GM19463 (cell line): ENCODE data around the gene EXOC4.

ENCODE experiments used
- ATAC-seq: cut with Tn5 transposase; IDR thresholded peaks from one replicate; pipeline ENCODE4 v1.9.1; 2021; ENCODE audit warnings: mild to moderate bottlenecking, moderate library complexity; ENCODE audit not compliant: unreplicated experiment

The EXOC4 gene

GRCh38 chr7:133693281-133693680, 440.4 kb downstream of the EXOC4 start:
- no peak for ATAC-seq

GRCh38 chr7:133696056-133696455, 443.2 kb downstream of the EXOC4 start:
- no peak for ATAC-seq

- ATAC-seq: no peak
Measured at GRCh38 chr7:133697585-133697984, 444.7 kb downstream of the EXOC4 start.

DNA sequence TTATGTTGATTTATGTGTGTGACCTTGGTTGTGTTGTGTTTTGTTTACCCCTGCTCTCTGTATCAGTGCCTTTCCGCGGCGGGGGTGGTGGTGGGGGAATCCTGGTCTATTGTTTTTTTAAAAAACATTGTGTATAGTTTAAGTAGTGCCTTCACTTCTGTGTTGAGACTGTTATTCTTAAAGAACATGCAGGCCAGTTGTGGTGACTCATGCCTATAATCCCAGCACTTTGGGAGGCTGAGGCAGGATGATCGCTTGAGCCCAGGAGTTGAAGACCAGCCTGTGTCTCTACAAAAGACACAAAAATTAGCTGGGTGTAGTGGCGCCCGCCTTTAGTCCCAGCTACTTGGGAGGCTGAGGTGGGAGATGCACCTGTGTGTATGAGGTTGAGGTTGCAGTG, 445.2 kb downstream of the EXOC4 start:
- ATAC-seq: no peak

DNA sequence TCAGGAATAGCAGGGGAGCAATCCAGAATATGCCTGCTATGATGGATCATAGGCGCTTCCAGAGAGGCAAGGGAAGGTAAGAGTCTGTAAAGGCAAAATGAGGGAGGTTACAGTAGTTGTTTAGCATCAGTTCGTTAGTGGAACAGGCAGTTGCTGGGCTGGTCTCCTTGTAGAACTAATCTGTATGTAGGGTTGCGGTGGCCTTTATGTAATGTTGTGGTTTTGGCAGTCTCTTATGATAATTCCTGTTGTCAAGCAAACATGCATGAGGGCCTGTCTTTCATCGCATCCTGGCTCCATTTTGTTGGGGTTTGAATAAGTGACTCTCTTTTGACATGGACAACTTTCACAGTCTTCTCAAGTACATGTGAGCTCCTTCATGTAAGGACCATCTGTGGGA, 446.5 kb downstream of the EXOC4 start:
- no peak for ATAC-seq

- no peak for ATAC-seq
Measured at GRCh38 chr7:133702078-133702477, 449.2 kb downstream of the EXOC4 start.

GRCh38 chr7:133702960-133703359, 450.1 kb downstream of the EXOC4 start:
- no peak for ATAC-seq

DNA sequence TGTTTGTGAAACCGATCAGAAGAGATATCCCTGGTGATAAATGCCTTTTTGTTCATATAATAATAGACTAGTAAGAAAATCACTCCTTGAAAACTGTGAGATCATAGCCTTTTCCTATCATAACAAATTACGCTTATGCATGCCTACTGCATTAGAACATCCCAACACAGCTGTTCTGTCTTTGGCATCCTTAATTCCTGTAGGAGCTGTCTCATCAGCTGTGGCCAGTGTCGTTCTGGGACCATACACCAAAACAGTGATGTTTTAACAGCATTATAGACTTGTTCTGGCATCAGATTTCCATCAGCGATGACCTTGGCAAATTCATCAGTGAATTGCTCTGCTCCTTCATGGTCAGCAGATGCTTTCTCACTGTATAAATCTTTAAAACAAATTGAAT, 450.7 kb downstream of the EXOC4 start:
- ATAC-seq: no peak

DNA sequence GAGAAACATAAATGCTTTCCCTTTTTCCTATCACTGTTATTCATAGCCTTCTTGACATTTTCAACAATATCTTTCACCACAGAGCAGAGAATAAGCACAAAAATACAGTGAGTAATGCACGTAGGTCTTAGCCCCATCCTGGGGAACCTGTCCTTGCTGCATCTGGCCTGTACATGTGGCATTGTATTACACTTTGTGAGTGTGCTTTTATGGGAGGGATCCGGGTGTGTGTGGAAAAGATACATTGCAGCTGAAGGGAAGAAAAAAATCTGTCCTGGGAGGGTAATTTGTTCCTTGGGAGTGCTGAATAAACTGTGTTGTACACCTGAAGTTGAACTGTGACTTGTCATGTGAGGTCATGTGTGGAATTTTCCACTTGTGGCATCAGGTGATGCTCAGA, 451.6 kb downstream of the EXOC4 start:
- no peak for ATAC-seq

DNA sequence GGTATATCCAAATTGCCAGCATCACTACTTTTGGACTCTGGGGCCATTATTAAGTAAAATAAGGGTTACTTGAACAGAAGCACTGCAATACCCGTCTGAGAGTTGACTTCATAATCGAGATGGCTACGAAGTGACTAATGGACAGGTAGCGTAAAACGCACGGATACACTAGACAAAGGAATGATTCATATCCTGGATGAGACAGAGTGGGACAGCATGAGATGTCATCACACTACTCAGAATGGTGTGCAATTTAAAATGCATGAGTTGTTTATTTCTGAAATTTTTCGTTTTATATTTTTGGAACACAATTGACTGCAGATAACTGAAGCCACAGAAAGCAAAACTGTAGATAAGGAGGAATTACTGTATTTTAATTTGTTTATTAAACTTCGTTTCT, 452.7 kb downstream of the EXOC4 start:
- ATAC-seq: no peak

DNA sequence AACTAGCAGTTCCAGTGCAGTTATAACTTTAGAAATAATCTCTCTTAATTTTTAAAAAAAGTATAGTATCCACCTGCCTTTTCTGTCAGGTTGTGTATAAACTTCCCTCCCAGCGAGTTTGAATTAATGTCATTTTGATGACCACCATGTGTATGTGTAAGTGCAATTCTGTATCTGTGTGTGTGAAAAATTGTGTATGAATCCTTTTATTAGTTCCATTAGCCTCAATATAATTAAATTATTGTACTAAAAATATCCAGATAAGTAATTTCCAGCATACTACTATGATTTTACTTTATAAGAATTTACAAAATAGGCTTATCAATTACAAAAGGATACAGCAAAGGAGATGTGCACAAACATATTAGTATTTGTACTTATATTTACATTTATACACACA, 453.1 kb downstream of the EXOC4 start:
- no peak for ATAC-seq

DNA sequence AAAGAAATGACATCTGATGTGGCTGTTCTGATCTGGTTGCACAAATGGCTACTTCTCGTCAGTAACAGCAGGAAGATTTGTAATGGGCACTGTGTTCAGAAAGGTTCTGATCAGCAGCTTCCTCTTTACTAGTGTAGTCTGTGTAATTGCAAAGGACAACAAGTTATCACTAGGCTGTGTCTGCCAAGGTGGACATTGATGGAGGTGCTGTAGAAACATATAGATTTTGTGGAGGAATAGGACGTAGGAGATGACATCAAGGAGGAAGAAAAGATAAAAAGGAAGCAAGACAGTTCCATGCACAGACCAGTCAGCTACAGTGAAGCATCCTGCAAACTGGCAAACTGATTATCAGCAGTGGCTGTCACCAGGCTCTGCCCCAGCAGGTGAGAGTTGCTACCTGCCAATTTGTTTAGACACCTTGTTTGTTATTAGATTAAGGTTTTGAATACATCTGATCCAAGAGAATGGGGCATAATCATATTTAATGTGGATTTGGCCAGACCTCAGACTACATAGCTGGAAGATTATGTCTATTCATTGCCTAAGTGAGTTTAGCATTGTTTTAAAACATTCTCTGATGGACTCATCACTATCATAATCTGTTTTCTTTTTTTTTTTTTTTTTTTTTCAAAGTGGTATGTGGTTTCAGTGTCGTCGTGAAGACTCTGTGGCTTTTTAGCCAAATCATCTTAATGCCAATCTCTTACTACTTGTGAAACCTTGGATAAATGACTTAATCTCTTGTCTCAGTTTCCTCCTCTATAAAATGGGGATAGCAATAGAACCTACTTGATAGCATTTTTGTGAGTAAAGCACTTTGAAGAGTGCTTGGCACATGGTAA, 456.4 kb downstream of the EXOC4 start:
- ATAC-seq: no peak

GRCh38 chr7:133712544-133712943, 459.7 kb downstream of the EXOC4 start:
- no peak for ATAC-seq

- ATAC-seq: no peak
Measured at GRCh38 chr7:133714654-133715053, 461.8 kb downstream of the EXOC4 start.

DNA sequence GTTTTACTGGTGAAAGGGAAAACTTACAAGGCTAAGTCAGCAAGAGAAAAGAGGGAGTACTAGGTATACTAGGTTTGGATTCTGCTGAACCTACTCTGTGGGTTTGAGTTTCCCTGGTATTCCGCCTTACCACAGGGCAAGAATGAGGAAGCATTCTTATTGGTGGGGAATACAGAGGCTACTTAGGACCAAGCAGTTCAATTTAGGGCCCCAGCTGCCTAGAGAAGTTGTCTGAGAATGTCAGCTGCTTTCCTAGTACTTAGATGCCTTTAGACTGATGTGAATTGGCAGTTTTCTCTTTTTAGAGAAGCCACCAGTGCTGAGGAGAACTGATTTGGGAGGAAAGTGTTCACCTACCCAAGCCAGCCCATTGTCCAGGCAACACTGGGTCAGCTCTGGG, 465.3 kb downstream of the EXOC4 start:
- ATAC-seq: no peak

- no peak for ATAC-seq
Measured at GRCh38 chr7:133723044-133723443, 470.2 kb downstream of the EXOC4 start.

DNA sequence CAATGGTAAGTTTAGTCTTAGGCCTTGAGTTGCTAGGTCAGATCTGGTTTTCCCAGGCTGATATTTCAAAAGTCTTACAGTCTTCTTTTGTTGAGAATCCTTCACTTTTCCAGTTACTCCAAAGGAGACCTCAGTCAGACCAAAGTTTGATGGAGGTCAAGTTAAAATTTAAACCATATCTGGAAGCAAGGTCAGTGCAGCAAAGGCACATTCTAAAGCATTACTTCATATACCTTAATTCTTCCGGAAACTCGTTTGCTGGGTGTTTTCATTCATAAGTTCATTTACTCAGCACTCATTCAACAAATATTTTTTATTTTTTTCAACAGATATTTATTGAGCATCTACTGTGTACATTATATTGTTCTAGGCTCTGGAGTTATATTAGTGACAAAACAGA, 471.3 kb downstream of the EXOC4 start:
- ATAC-seq: no peak

- no peak for ATAC-seq
Measured at GRCh38 chr7:133724694-133725093, 471.8 kb downstream of the EXOC4 start.

GRCh38 chr7:133727476-133728214, 474.8 kb downstream of the EXOC4 start:
- ATAC-seq: no peak

DNA sequence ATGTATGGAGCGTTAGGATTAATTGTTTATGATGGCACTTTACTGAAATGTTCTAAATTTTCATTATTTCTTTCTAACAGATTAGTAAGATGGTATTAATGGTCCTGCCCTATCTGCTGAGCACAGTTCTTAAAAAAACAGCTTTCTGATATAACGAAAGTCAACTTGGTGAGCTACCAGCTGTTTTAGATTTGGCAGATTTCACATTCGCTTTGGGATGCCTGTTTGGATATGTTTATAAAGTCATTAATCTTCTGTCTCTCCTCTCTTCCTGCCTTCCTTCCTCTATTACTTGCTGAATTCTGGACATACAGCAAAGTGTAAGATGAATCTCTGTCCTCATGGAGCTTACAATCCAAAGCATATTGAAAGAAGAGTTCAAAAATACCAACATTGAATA, 477.5 kb downstream of the EXOC4 start:
- no peak for ATAC-seq

- ATAC-seq: no peak
Measured at GRCh38 chr7:133733401-133733800, 480.5 kb downstream of the EXOC4 start.

GRCh38 chr7:133735222-133735621, 482.3 kb downstream of the EXOC4 start:
- ATAC-seq: no peak
